Aorta (tissue), 5 donors: ENCODE measurements around the gene SEZ6L. TPM values are rescaled to one million over a fixed set of nuclear protein-coding genes. Genes with fewer than 3 reads are reported as not detected.

Experiments
- ATAC-seq: fragments of 200-7000 bp; cut with Tn5 transposase; one replicate; pipeline ENCODE4 v1.9.1; 2022; ENCODE audit warnings: moderate library complexity; ENCODE audit not compliant: low FRiP score
- DNase-seq, 2 donors: peaks; one replicate each; pipeline ENCODE4 v3.0.0-alpha.2; 2020
- H3K27ac ChIP-seq, 2 donors: one replicate each; pipeline ENCODE4 v1.5.1; 2013; ENCODE audit warnings: low read length in 2 of 2, mild to moderate bottlenecking in 2 of 2, moderate library complexity in 2 of 2, control low read depth in 1 of 2, inconsistent platforms in 1 of 2, low read depth in 1 of 2
- H3K27me3 ChIP-seq, 2 donors: one replicate each; pipeline ENCODE4 v1.6.1; 2013; ENCODE audit warnings: control low read depth in 1 of 2, low read length in 1 of 2, mild to moderate bottlenecking in 1 of 2, moderate library complexity in 1 of 2; ENCODE audit not compliant: insufficient read depth in 2 of 2, control insufficient read depth in 1 of 2
- H3K36me3 ChIP-seq, 2 donors: one replicate each; pipeline ENCODE4 v1.6.1; 2013; ENCODE audit warnings: control low read depth in 1 of 2, low read length in 1 of 2, mild to moderate bottlenecking in 1 of 2; ENCODE audit not compliant: insufficient read depth in 2 of 2, control insufficient read depth in 1 of 2
- H3K4me1 ChIP-seq, 2 donors: one replicate each; pipeline ENCODE4 v1.6.1; 2013; ENCODE audit warnings: low read length in 2 of 2, control low read depth in 1 of 2, mild to moderate bottlenecking in 1 of 2, moderate library complexity in 1 of 2; ENCODE audit not compliant: insufficient read depth in 2 of 2, control insufficient read depth in 1 of 2
- H3K4me3 ChIP-seq, 2 donors: one replicate each; pipeline ENCODE4 v1.5.1; 2013; ENCODE audit warnings: low read length in 2 of 2, control low read depth in 1 of 2, mild to moderate bottlenecking in 1 of 2
- H3K9me3 ChIP-seq: one replicate; pipeline ENCODE4 v1.6.1; 2013; ENCODE audit warnings: mild to moderate bottlenecking, low read length; ENCODE audit not compliant: control insufficient read depth
- WGBS, 2 donors: extraction: QIAGEN DNeasy Blood & Tissue Kit; methylation state at CpG; one replicate each; pipeline ENCODE4 v1.1.7; 2013; 5-methylcytosine and 5-hydroxymethylcytosine counted together
- intact Hi-C, 2 donors: fragments of 100-400 bp; cut with DNase I; formaldehyde crosslinking; loops; one replicate each; pipeline versions ENCODE4 v1.14.2 to v1.15.0; 2022
- polyA plus RNA-seq, 2 donors: library from polyadenylated mRNA; stranded (reverse); fragments of 200-250 nt; gene quantifications; one replicate each; pipeline ENCODE4 v1.2.3, GENCODE V29; 2013
- total RNA-seq, 2 donors: library from RNA; stranded (reverse); fragmentation: NEBNext Ultra II Directional; extraction: Animal tissue kit (Norgen Biotek cat#: 25700); gene quantifications; one replicate each; pipeline ENCODE4 v1.2.1, GENCODE V29; 2021
- donor health status: healthy with polysubstance abuse.
- donor health status: Bipolar disorder and iron deficiency.
- donor health status: DM: no; HTN: no; CAD: no.
- donor health status: DM: no; HTN: no; CAD: no.
- donor health status: DM: yes; HTN: yes; CAD: no.

The SEZ6L gene
- total and polyA plus RNA-seq, 4 donors, result 0.18 TPM; not detected in 3

- H3K27me3 ChIP-seq, result no peaks in the 10 kb centered on the region
- intact Hi-C loops, result loop anchor here in 1 of 2 donors (10.0 kb wide), 1 partner anchor 542 kb away; no protein-coding TSS in a partner anchor
- H3K4me3 ChIP-seq, result no peak overlapping the region
- H3K9me3 ChIP-seq, result peaks cover 2% of the 10 kb centered on the region
- 76 to 82% methylated on average over 4 of the region's 4 CpGs for WGBS, 2 donors
- H3K4me1 ChIP-seq, result no peaks in the 10 kb centered on the region
- H3K27ac ChIP-seq, result no peak overlapping the region
- no peak for DNase-seq
- no peaks in the 10 kb centered on the region for H3K36me3 ChIP-seq
- no peak for ATAC-seq
Measured at GRCh38 chr22:26336773-26337172, 167.5 kb downstream of the SEZ6L start.

GRCh38 chr22:26339755-26340154 lies 170.5 kb downstream of the SEZ6L start:
- ATAC-seq (no peak), DNase-seq (no peak)
- H3K27me3 ChIP-seq, result no peaks in the 10 kb centered on the region
- 74 to 78% methylated on average over 6 of the region's 6 CpGs for WGBS, 2 donors
- no peak overlapping the region for H3K4me3 ChIP-seq
- peaks cover 2% of the 10 kb centered on the region for H3K9me3 ChIP-seq
- H3K4me1 ChIP-seq, result no peaks in the 10 kb centered on the region
- no peaks in the 10 kb centered on the region for H3K36me3 ChIP-seq
- intact Hi-C loops, result loop anchor here in 1 of 2 donors (10.0 kb wide), 1 partner anchor 545 kb away; no protein-coding TSS in a partner anchor
- no peak overlapping the region for H3K27ac ChIP-seq

- no peak overlapping the region for H3K4me3 ChIP-seq
- intact Hi-C loops, result no loop called here
- H3K4me1 ChIP-seq, result no peaks in the 10 kb centered on the region
- H3K27me3 ChIP-seq, result no peaks in the 10 kb centered on the region
- H3K36me3 ChIP-seq, result no peaks in the 10 kb centered on the region
- no peak for ATAC-seq
- peaks cover 7% of the 10 kb centered on the region for H3K9me3 ChIP-seq
- H3K27ac ChIP-seq, result no peak overlapping the region
- DNase-seq, result no peak
- 17 to 29% methylated on average over 6 of the region's 6 CpGs for WGBS, 2 donors
Measured at GRCh38 chr22:26342745-26343410, 173.6 kb downstream of the SEZ6L start.

- Histone ChIP-seq H3K27me3 (no peaks in the 10 kb centered on the region), H3K9me3 (peaks cover 7% of the 10 kb centered on the region), H3K27ac (no peak overlapping the region), H3K4me1 (no peaks in the 10 kb centered on the region), H3K4me3 (no peak overlapping the region), H3K36me3 (no peaks in the 10 kb centered on the region)
- 60 to 64% methylated on average over 3 of the region's 3 CpGs for WGBS, 2 donors
- DNase-seq (no peak), ATAC-seq (no peak)
- intact Hi-C loops, result no loop called here
Measured at GRCh38 chr22:26345496-26345895, 176.2 kb downstream of the SEZ6L start.

GRCh38 chr22:26348810-26349526 lies 179.7 kb downstream of the SEZ6L start:
- H3K27ac ChIP-seq, result no peak overlapping the region
- intact Hi-C loops, result no loop called here
- no peaks in the 10 kb centered on the region for H3K27me3 ChIP-seq
- H3K9me3 ChIP-seq, result peaks cover 5% of the 10 kb centered on the region
- H3K36me3 ChIP-seq, result no peaks in the 10 kb centered on the region
- H3K4me3 ChIP-seq, result no peak overlapping the region
- DNase-seq (no peak), ATAC-seq (no peak)
- WGBS, 2 donors, result 92 to 95% methylated on average over 2 of the region's 2 CpGs
- H3K4me1 ChIP-seq, result no peaks in the 10 kb centered on the region

- no peaks in the 10 kb centered on the region for H3K36me3 ChIP-seq
- intact Hi-C loops, result no loop called here
- no peak overlapping the region for H3K27ac ChIP-seq
- H3K4me3 ChIP-seq, result no peak overlapping the region
- no peaks in the 10 kb centered on the region for H3K27me3 ChIP-seq
- ATAC-seq, result no peak
- DNase-seq, result no peak
- WGBS, 2 donors, result 66% methylated on average over 20 of the region's 20 CpGs
- H3K4me1 ChIP-seq, result no peaks in the 10 kb centered on the region
- no peaks in the 10 kb centered on the region for H3K9me3 ChIP-seq
Measured at GRCh38 chr22:26354707-26355106, 185.4 kb downstream of the SEZ6L start.

- no peaks in the 10 kb centered on the region for H3K27me3 ChIP-seq
- DNase-seq (no peak), ATAC-seq (no peak)
- H3K4me1 ChIP-seq, result no peaks in the 10 kb centered on the region
- no peaks in the 10 kb centered on the region for H3K9me3 ChIP-seq
- H3K36me3 ChIP-seq, result no peaks in the 10 kb centered on the region
- intact Hi-C loops, result no loop called here
- 63 to 74% methylated on average over 2 of the region's 2 CpGs for WGBS, 2 donors
- H3K4me3 ChIP-seq, result no peak overlapping the region
- H3K27ac ChIP-seq, result no peak overlapping the region
Measured at GRCh38 chr22:26357281-26357680, 188.0 kb downstream of the SEZ6L start.

- Histone ChIP-seq H3K36me3 (no peaks in the 10 kb centered on the region), H3K4me1 (no peaks in the 10 kb centered on the region), H3K9me3 (no peaks in the 10 kb centered on the region), H3K27ac (no peak overlapping the region), H3K4me3 (no peak overlapping the region), H3K27me3 (no peaks in the 10 kb centered on the region)
- intact Hi-C loops, result no loop called here
- DNase-seq, result no peak
- WGBS, 2 donors, result 71 to 75% methylated on average over 9 of the region's 9 CpGs
- no peak for ATAC-seq
Measured at GRCh38 chr22:26357813-26358212, 188.6 kb downstream of the SEZ6L start.

- intact Hi-C loops, result no loop called here
- Histone ChIP-seq H3K27ac (no peak overlapping the region), H3K36me3 (no peaks in the 10 kb centered on the region), H3K9me3 (no peaks in the 10 kb centered on the region), H3K27me3 (no peaks in the 10 kb centered on the region), H3K4me3 (no peak overlapping the region), H3K4me1 (no peaks in the 10 kb centered on the region)
- ATAC-seq, result no peak
- 89 to 90% methylated on average over 4 of the region's 4 CpGs for WGBS, 2 donors
- DNase-seq, result no peak
Measured at GRCh38 chr22:26359156-26359555, 189.9 kb downstream of the SEZ6L start.
